Neural progenitor cell (in vitro differentiated cells): ENCODE results near the gene ATF6.

Source experiments
- CTCF ChIP-seq: fragments of 200-600 bp; sonication (generic); IDR thresholded peaks from 2 replicates; pipeline ENCODE4 v1.5.1; 2017; ENCODE audit warnings: antibody characterized with exemption, mild to moderate bottlenecking
- EZH2 ChIP-seq: fragments of 200-600 bp; sonication (generic); IDR thresholded peaks from 2 replicates; pipeline ENCODE4 v1.6.1; 2017; ENCODE audit warnings: antibody characterized with exemption, mild to moderate bottlenecking, moderate library complexity
- EZH2phosphoT487 ChIP-seq: fragments of 200-600 bp; sonication (generic); IDR thresholded peaks from 2 replicates; pipeline ENCODE4 v1.6.1; 2017; ENCODE audit warnings: antibody characterized with exemption

GRCh38 chr1:161985301-161985822 lies 219.2 kb downstream of the ATF6 start:
- no peak for TF ChIP-seq EZH2phosphoT487
- no peak for TF ChIP-seq CTCF
- no peak for TF ChIP-seq EZH2
